Neural cell (in vitro differentiated cells): ENCODE measurements around the gene ZNF385C. TPM values are rescaled to one million over a fixed set of nuclear protein-coding genes. Genes with fewer than 3 reads are reported as not detected.

ENCODE experiments used
- H2AFZ ChIP-seq: fragments of 200-600, 300-800 bp; sonication (generic), shearing (Covaris generic); 2 replicates; pipeline ENCODE4 v1.6.0; 2014; ENCODE audit warnings: low read depth, mild to moderate bottlenecking, antibody characterized with exemption, low read length, moderate library complexity
- H3F3A ChIP-seq: fragments of 200-600 bp; shearing (Covaris generic); 2 replicates; pipeline ENCODE4 v1.6.1; 2016; ENCODE audit warnings: mild to moderate bottlenecking, moderate library complexity, mixed read lengths, antibody characterized with exemption, low read length; ENCODE audit not compliant: insufficient read depth, poor library complexity, severe bottlenecking
- H3K27ac ChIP-seq: fragments of 200-600, 300-800 bp; sonication (generic), shearing (Covaris generic); 2 replicates; pipeline ENCODE4 v1.5.1; 2014; ENCODE audit warnings: mild to moderate bottlenecking, low read length, moderate library complexity
- H3K27me3 ChIP-seq: fragments of 300-800, 200-600 bp; sonication (generic), shearing (Covaris generic); 2 replicates; pipeline ENCODE4 v1.6.0; 2014; ENCODE audit warnings: mild to moderate bottlenecking, low read depth, low read length, moderate library complexity; ENCODE audit not compliant: insufficient read depth
- H3K36me3 ChIP-seq: fragments of 300-800, 200-600 bp; sonication (generic), shearing (Covaris generic); 2 replicates; pipeline ENCODE4 v1.5.1; 2014; ENCODE audit warnings: mild to moderate bottlenecking, antibody characterized with exemption, low read length, moderate library complexity; ENCODE audit not compliant: insufficient read depth
- H3K4me2 ChIP-seq: fragments of 300-800, 200-600 bp; sonication (generic), shearing (Covaris generic); 2 replicates; pipeline ENCODE4 v1.6.0; 2014; ENCODE audit warnings: mild to moderate bottlenecking, low read length
- H3K4me3 ChIP-seq: fragments of 300-800, 200-600 bp; sonication (generic), shearing (Covaris generic); 2 replicates; pipeline ENCODE4 v1.5.1; 2014; ENCODE audit warnings: mild to moderate bottlenecking, low read length, moderate library complexity
- H3K79me2 ChIP-seq: fragments of 200-600 bp; shearing (Covaris generic); replicated peaks from 2 replicates; pipeline ENCODE4 v1.6.0; 2014; ENCODE audit warnings: mild to moderate bottlenecking, low read length, moderate library complexity; ENCODE audit not compliant: insufficient read depth
- H3K9ac ChIP-seq: fragments of 300-800, 200-600 bp; sonication (generic), shearing (Covaris generic); 2 replicates; pipeline ENCODE4 v1.6.1; 2016; ENCODE audit warnings: mild to moderate bottlenecking, low read length, mixed read lengths
- H3K9me2 ChIP-seq: fragments of 200-600 bp; shearing (Covaris generic); 2 replicates; pipeline ENCODE4 v1.6.1; 2016; ENCODE audit warnings: mild to moderate bottlenecking, low read length, mixed read lengths; ENCODE audit not compliant: insufficient read depth
- H3K9me3 ChIP-seq: fragments of 200-600, 300-800 bp; sonication (generic), shearing (Covaris generic); 2 replicates; pipeline ENCODE4 v1.6.1; 2016; ENCODE audit warnings: mild to moderate bottlenecking, mixed run types, low read length, moderate library complexity, mixed read lengths
- H4K20me1 ChIP-seq: fragments of 200-600 bp; shearing (Covaris generic); 2 replicates; pipeline ENCODE4 v1.6.1; 2016; ENCODE audit warnings: mild to moderate bottlenecking, mixed run types; ENCODE audit not compliant: insufficient read depth
- CTCF ChIP-seq: fragments of 450-650 bp; IDR thresholded peaks from 2 replicates; pipeline ENCODE4 v1.5.1; 2014; ENCODE audit warnings: antibody characterized with exemption, mild to moderate bottlenecking, moderate library complexity; ENCODE audit not compliant: poor library complexity, severe bottlenecking
- EP300 ChIP-seq: fragments of 450-650 bp; conservative IDR thresholded peaks from 2 replicates; pipeline ENCODE4 v1.6.1; 2014; ENCODE audit warnings: antibody characterized with exemption, mild to moderate bottlenecking, moderate library complexity; ENCODE audit not compliant: poor library complexity, severe bottlenecking
- EZH2 ChIP-seq: fragments of 200-600, 300-800 bp; shearing (Covaris generic), sonication (generic); IDR thresholded peaks from 2 replicates; pipeline ENCODE4 v1.6.1; 2014; ENCODE audit warnings: antibody characterized with exemption, low read length, borderline replicate concordance, mild to moderate bottlenecking; ENCODE audit not compliant: insufficient read depth, poor library complexity, severe bottlenecking
- MXI1 ChIP-seq: fragments of 450-650 bp; conservative IDR thresholded peaks from 2 replicates; pipeline ENCODE4 v1.6.1; 2014; ENCODE audit warnings: antibody characterized with exemption, mild to moderate bottlenecking; ENCODE audit not compliant: poor library complexity, severe bottlenecking
- POLR2AphosphoS5 ChIP-seq: IDR thresholded peaks from 2 replicates; pipeline ENCODE4 v1.6.1; 2012
- RAD21 ChIP-seq: fragments of 450-650 bp; conservative IDR thresholded peaks from 2 replicates; pipeline ENCODE4 v1.6.1; 2014; ENCODE audit warnings: antibody characterized with exemption, mild to moderate bottlenecking, moderate library complexity
- REST ChIP-seq: IDR thresholded peaks from 2 replicates; pipeline ENCODE4 v1.6.1; 2012; ENCODE audit warnings: borderline replicate concordance
- SMC3 ChIP-seq: fragments of 450-650 bp; conservative IDR thresholded peaks from 2 replicates; pipeline ENCODE4 v1.6.1; 2014; ENCODE audit warnings: antibody characterized with exemption, mild to moderate bottlenecking, moderate library complexity; ENCODE audit not compliant: poor library complexity
- TAF1 ChIP-seq: IDR thresholded peaks from 2 replicates; pipeline ENCODE4 v1.6.1; 2012; ENCODE audit warnings: low read depth
- polyA plus RNA-seq: library from polyadenylated mRNA; depleted of rRNA; stranded (reverse); fragments of >200 nt; gene quantifications from 2 replicates; pipeline ENCODE4 v1.2.3, GENCODE V29; 2014

The ZNF385C gene
- polyA plus RNA-seq, 1 donor from 2014 or later, result 0.69 TPM

- Histone ChIP-seq H3K4me3 (no peak overlapping the region), H3K9ac (no peak overlapping the region), H3K27me3 (peaks cover 7% of the 10 kb centered on the region), H3K9me2 (no peaks in the 10 kb centered on the region), H3K79me2 (no peaks in the 10 kb centered on the region), H3F3A (no peaks in the 10 kb centered on the region), H3K36me3 (no peaks in the 10 kb centered on the region), H3K4me2 (no peak overlapping the region), H3K9me3 (no peaks in the 10 kb centered on the region), H3K27ac (no peak overlapping the region), H2AFZ (no peak overlapping the region), H4K20me1 (no peaks in the 10 kb centered on the region)
- TF ChIP-seq POLR2AphosphoS5, result no peak
- TF ChIP-seq TAF1, result no peak
- no peak for TF ChIP-seq REST
- no peak for TF ChIP-seq CTCF
- no peak for TF ChIP-seq EZH2
- no peak for TF ChIP-seq EP300
- no peak for TF ChIP-seq RAD21
- TF ChIP-seq SMC3, result no peak
These were observed 46.6 kb downstream of the ZNF385C start for GRCh38 chr17:42051645-42052044.

- TF ChIP-seq CTCF (no peak), SMC3 (no peak), EZH2 (no peak), MXI1 (no peak), POLR2AphosphoS5 (no peak), TAF1 (no peak), RAD21 (no peak), EP300 (no peak), REST (no peak)
- Histone ChIP-seq H3K36me3 (no peaks in the 10 kb centered on the region), H3K4me3 (peak overlapping the region; percentile 83), H3K9ac (no peak overlapping the region), H3K9me3 (no peaks in the 10 kb centered on the region), H3F3A (no peaks in the 10 kb centered on the region), H2AFZ (no peak overlapping the region), H4K20me1 (no peaks in the 10 kb centered on the region), H3K27me3 (peaks cover 7% of the 10 kb centered on the region), H3K4me2 (no peak overlapping the region), H3K79me2 (no peaks in the 10 kb centered on the region), H3K9me2 (no peaks in the 10 kb centered on the region), H3K27ac (no peak overlapping the region)
These were observed 47.3 kb downstream of the ZNF385C start for GRCh38 chr17:42051013-42051400.
